LNCAP (cell line): Measurements from ENCODE around the gene PAQR7.

ENCODE experiments used
- TF ChIP-seq, protein P1 (sequence below): fragments of 450-650 bp; IDR thresholded peaks from 2 replicates; pipeline ENCODE4 v1.5.1; 2017; ENCODE audit warnings: mild to moderate bottlenecking

PAQR7 gene

DNA sequence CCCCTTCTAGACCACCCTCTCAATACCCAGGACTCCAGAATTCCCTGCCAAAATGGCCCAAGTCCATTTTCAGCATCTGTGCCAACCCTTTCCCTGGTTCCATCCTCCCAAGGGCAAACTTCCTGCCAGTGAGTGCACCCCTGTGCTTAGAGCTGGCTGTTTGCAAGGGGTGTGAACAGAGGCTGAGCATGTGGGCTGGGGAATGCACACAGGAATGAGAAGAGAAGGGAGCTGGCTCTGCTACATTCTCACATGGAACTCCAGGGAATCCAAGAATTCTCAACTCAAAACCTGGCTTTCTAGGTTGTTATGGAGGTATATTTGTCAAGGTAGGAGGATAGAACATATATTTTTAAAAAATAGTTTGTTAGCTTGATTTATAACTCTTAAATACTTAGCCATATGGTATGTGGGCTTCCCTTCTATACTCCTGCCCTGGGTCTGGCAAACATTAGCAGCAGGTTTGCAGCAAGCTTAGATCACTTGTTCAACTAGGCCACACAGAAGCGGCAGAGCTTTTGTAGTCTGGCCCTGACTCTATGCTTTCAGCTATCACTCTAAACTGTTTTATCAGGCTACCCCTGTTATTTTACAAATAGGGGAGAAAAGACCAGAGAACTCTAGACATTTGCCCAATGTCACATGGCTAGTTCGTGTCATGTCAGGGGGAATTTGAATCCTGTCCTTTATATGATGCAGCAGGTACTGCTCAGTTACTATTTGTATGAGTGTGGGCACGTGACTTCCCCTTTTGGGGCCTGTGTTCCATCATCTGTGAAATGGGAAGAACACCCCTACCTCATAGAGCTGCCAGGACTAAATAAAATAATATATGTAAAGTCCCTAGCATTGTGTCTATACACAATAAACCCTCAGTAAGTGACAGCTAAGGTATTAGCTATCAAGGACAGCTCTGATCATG lies 38.8 kb upstream of the PAQR7 start:
- TF ChIP-seq, protein P1, sequence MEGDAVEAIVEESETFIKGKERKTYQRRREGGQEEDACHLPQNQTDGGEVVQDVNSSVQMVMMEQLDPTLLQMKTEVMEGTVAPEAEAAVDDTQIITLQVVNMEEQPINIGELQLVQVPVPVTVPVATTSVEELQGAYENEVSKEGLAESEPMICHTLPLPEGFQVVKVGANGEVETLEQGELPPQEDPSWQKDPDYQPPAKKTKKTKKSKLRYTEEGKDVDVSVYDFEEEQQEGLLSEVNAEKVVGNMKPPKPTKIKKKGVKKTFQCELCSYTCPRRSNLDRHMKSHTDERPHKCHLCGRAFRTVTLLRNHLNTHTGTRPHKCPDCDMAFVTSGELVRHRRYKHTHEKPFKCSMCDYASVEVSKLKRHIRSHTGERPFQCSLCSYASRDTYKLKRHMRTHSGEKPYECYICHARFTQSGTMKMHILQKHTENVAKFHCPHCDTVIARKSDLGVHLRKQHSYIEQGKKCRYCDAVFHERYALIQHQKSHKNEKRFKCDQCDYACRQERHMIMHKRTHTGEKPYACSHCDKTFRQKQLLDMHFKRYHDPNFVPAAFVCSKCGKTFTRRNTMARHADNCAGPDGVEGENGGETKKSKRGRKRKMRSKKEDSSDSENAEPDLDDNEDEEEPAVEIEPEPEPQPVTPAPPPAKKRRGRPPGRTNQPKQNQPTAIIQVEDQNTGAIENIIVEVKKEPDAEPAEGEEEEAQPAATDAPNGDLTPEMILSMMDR = no peak

DNA sequence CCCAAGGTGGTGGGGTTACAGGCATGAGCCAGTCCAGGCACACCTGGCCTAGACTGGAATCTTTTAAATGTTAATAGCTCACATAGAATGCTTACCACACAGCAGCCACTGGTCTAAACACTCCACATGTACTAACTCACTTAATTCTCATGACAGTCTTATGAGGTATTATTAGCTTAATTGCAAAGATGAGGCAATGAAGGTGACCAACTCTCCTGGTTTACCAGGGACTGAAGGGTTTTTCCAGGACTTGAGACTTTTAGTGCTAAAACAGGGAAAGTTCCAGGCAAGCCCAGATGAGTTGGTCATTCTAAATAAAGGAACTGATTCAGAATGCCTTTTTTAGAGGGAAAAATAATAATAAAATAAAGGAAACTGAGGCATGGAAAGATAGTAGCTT lies 37.7 kb upstream of the PAQR7 start:
- TF ChIP-seq, protein P1 = no peak

- TF ChIP-seq, protein P1 = no peak
Observed at GRCh38 chr1:25912076-25912831, 36.7 kb upstream of the PAQR7 start.

DNA sequence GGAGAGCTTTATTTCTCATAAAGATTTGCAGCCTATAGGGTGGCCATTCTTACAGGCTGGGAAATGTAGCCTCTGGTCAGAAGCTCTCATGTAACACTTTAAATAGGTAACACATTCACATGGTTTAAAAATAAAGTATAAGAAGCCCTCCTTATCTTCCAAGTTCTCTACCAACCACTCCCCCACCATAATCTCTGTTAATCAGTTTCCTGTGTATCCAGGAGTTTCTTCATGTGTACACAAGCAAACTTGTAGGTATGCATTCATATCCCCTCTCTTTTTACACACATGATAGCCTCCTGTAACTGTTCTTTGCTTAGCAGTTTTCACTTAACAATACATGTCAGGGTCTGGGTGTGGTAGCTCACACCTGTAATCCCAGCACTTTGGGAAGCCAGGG lies 35.7 kb upstream of the PAQR7 start:
- TF ChIP-seq, protein P1 = no peak

GRCh38 chr1:25909040-25909439 lies 33.5 kb upstream of the PAQR7 start:
- TF ChIP-seq, protein P1 = no peak

- TF ChIP-seq, protein P1 = no peak
Observed at GRCh38 chr1:25908161-25908560, 32.7 kb upstream of the PAQR7 start.

DNA sequence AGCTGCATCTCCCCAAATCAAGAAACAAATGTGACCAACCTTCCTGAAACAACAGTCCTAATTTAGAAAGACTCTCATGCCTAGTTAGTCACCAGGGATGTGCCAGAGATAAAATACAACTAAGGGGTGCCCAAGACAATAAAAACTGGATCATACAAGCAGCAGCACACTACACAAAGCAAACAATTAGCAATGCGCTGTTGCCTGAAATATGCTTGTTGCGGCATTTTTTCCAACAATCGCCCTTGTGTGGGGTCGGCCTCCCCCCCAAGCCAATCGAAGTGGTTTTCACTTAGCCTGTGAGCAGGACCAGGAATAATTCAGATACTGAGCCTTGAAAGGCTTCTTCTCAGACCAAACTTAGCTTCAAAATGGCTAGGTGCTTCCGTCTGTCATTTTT lies 32.1 kb upstream of the PAQR7 start:
- TF ChIP-seq, protein P1 = no peak
